T1000 (cell line): ENCODE measurements around the gene SLC41A3.
"Not testable (repeated sequence)": the region's sequence is repeated elsewhere in the genome, so short reads cannot be mapped to it uniquely, and the experiment has no call there.

Experiments
- DNase-seq: peaks from one replicate; lab custom pipeline; 2025; ENCODE audit warnings: mixed read lengths; lab: John Stamatoyannopoulos, UW

Gene SLC41A3

DNA sequence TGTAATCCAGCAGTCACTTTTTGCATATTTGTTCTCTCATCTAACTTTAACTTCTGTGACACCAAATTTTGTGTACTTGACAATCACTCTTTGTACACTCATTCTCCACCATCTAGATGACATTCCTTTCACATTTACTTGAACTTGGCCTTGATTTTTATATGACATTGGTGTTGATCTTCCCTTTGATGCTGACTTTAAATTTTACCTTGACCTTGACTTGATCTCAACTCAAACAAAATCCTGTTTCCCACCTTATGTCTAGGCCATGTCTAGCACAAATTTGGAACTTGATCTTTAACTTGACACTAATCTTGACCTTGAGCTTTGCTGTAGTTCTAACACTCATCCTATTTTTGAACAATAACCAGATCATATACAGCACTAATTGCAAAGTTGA, 81.7 kb downstream of the SLC41A3 start:
- no peak for DNase-seq

DNA sequence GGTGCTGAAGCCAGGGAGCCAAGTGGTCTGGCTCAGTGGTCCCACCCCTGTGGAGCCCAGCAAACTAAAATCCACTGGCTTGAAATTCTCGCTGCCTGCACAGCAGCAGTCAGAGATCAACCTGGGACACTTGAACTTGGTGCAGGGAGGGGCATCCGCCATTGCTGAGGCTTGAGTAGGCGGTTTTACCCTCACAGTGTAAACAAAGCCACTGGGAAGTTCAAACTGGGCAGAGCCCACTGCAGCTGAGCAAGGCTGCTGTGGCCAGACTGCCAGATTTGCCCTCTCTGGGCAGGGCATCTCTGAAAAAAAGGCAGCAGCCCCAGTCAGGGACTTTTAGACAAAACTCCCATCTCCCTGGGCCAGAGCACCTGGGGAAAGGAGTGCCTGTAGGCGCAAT, 87.2 kb downstream of the SLC41A3 start:
- DNase-seq, result not testable (repeated sequence)

DNA sequence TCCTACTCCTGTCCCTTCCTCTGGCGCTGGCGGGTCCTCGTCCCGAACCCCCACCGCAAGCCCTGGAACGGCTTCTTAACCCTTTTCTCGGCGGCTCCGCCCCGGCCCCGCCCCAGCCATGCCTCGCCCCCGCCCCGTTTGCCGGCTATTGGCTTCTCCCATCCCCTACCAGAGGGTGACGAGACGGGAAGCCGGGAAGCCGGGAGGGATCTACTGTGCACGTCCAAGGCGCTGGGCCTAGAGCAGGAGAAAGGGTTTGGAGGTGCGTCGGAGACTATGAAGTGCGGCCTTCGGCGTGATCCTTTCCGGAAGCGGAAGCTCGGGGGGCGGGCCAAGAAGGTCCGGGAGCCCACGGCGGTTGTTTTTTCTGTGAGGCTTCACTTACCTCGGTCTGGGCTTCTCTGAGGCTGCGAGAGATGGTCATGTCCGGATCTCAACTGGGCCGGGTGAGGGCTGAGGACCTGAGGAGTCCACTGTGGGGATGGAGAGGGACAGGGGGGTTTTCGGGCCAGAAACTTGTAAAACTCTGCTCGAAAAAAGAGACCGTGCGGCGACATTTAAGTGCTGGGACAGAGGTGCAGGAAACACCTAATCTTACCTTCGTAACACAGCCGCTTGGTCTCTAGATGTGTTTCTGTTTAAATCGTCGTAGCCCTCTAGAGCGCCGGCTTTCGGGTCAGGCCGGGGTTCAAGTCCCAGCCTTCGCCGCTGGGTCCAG, 93.5 kb downstream of the SLC41A3 start:
- peak; percentile 75 for DNase-seq

DNA sequence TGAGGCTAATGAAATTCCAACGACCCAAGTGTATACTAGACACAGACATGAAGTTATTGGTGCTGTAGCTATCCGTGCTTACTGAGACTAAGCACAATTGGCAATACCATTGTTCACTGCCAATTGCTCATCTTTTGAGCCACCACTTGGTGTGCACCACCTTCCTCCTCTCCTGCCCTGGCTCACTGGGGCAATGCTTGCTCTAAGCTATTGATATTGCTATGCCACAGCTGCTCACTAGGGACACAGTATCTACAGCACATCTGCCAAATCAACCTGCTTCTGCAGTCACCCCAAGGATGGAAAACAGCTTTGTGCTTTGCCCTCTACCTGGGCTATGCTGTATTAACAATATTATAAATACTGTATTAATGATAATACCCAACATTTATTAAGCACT, 99.0 kb downstream of the SLC41A3 start:
- DNase-seq, result not testable (repeated sequence)

DNA sequence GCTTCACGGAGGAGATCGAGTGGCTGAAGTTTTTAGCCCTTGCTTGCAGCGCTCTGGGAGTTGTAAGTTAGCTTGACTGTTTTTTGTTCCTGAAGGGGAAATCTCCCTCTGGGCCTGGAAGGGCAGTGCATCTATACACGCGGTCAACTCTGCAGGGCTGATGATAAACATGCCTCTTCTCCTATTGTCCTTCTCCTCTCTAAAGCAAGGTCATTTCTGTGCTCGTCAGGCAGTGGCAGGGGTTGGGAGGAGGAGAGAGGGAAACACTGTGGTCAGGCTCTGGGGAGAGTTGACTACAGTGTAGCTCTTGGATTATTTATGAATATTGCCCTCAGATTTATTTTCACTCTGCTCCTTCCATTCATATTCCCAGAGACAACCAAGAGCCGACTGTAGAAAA, 106.8 kb downstream of the SLC41A3 start:
- not testable (repeated sequence) for DNase-seq

DNA sequence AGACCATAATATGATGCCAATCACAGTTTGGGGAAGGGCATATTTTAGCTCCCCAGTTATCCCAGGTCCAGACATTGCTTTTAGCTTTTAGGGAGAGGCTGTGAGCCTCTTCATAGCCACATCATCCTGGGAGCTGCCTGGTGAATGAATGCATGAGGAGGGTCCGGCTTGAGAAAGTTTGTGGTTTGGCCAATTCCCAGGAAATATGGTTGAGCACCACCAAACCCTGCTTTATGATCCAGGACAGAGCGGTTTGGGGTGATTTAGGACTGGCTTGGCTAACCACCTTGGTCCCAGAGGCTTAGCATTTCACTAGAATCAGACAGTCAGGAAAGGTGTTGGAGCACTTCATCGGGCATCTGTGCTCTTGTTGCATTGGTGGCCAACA, 107.9 kb downstream of the SLC41A3 start:
- not testable (repeated sequence) for DNase-seq

DNA sequence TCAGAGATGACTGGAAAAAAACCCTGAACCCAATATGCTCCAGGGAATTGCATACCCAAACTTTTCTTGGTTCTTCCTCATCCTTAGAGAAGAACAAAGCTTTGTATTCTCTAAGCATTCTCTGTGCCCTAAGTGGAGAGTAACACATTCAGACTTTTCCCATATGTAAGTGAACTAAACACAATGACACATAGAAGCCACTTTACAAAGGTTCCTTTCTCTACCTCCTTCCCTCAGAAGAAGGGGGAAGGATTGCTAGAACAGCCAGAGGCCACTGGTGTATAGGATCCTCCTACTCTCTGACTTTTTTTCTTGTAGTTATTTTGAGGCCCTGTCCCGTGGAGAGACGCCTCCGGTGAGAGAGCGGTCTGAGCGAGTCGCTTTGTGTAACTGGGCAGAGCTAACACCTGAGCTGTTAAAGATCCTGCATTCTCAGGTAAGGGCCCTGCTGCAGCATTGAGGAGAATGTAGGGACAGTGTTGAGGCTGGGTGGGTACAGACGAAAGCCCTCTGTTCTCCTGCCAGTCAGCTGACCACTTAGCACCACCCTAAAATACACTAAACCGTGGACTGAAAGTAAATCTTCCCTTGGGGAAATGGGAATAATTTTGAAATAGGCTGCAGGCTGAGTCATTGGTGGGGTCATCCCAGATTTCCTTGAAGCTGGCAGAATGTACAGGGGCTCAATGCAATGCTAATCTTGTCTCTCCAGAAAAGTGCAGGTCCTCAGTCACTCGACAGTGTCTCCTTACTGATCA, 108.5 kb downstream of the SLC41A3 start:
- DNase-seq, result not testable (repeated sequence)

DNA sequence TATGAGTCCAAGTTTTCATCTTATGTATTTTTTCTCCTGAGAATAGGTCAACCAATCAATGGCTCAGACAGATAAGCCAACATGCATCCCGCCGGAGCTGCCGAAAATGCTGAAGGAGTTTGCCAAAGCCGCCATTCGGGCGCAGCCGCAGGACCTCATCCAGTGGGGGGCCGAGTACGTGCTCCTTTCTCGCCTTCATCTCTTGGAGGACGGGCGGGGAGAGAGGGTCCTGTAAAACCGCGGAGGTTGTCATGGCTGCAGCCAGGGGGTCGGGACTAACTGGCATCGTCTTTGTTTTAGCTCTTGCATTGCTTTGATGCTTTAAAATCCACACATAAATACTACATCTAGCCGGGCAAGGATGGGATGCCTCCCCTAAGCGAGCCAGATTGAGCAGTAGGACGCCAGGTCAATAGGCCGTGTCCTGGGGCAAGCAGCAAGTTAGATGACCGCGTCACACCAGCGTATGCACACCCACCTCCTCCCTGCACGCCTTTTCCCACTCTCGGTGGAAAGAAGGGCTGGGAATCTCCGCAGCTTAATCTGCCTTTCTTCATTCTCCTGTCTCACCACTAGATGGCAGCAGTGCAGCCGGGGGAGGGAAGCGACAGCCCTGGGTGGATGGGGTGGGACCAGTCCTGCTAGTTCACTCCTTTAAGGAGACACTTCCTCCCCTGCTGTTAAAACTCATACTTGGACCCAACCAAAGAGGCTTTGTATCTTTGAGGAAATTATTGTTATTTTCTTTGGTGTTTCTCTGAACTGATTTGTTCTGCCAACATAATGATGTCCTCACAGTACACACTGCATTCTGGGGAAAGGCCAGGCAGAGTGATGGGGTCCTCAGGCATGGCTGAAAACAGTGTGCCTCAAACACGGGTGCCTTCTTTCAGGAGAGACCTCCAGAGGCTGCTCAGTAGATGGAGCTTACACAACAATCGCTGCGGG, 111.7 kb downstream of the SLC41A3 start:
- not testable (repeated sequence) for DNase-seq

DNA sequence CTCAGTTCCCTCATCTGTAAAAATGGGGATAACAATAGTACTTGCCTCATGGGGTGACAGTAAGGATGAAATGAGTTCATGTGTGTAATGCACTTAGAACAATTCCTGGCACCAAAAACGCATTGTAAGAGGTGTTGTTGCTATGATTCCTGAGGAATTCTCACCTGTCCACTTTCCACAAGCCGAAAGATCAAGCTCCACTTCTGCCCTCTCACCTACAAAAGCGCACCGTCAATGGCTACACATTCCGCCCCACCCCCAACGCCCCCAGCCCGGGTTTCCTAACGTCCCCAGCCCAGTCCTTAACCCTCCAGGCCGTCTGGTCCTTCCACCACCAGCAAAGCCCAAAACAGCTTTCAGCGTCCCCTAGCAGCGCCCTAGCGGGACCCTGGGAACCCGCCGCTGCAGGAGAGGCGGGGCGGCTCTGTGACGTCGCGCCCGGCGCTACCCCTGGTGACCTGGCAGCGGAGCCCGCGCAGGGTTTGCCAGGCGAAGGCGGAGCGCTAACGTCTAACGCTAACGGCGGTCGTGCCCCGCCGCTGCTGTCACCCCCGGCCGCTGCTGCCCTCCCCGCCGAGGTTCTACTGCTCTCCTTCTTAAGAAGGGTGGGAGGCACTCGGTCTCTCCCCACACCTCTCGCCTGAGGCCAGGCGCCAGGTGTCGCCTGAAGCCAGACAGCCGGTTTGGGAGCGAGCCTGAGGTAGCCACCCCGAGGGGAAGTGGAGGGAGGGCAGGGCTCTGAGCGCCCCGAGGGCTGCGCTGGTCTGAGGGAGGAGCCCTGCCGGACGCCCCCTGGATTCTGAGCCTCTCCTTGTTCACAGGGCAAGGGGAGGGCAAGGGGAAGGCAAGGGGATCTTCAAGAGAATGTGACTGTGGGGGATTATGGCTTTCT, 115.0 kb downstream of the SLC41A3 start, which contains the start of gene ROPN1B:
Gene ROPN1B, plus strand, starts transcription at position 478 of the 892 bp plus-strand sequence. CDS start 2,877 bp downstream, outside the sequence.
- DNase-seq, result not testable (repeated sequence)

DNA sequence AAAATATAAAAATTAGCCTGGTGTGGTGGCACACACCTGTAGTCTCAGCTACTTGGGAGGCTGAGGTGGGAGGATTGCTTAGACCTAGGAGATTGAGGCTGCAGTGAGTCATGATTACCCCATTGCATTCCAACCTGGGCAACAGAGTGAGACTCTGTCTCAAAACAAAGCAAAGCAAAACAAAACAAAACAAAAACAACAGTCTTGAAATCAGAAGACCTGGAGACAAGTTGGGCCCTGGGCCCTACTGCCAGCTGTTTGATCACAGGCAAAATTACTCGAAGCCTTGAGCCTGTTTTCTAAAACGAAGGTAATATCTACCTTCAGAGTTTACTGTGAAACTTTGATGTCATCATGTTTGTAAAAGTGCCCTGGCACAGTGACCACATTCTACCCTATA, 115.8 kb downstream of the SLC41A3 start:
- DNase-seq, result not testable (repeated sequence)

DNA sequence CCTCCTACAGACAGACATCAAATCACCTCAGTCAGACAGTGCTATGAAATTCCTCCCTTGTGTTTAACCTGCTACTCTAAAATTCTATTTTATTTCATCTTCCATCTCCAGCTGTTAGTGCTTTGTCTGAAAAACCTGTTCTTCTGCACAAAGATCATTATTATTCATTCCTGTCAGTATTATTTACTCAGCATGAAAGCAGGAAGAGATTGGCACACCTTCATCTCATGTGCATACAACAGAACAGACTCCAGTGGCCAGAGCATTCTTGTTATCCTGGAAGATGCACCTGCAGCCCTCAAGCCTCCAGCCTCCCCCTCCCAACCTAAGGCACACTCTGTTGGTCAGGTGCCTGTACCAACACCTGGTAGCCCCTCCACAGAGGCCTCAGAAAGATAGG, 116.8 kb downstream of the SLC41A3 start:
- DNase-seq, result no peak

DNA sequence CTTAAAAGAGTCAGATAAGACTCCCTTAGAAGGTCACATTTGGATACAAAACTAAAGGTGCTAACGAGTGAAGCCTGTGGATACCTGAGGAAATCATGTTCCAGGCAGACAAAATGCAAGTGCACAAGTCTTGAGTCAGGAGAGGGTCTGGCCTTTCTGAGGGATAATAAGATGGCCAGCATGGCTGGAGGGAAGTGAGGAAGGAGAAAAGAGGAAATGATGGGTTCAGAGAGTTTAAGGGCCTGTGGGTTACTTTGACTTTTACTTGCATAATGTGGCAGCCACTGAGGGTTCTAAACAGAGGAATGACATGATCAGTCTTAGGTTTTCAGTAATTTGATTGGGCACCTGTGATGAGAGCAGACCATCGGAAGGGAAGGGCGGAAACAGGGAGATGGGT, 118.4 kb downstream of the SLC41A3 start:
- DNase-seq, result no peak

DNA sequence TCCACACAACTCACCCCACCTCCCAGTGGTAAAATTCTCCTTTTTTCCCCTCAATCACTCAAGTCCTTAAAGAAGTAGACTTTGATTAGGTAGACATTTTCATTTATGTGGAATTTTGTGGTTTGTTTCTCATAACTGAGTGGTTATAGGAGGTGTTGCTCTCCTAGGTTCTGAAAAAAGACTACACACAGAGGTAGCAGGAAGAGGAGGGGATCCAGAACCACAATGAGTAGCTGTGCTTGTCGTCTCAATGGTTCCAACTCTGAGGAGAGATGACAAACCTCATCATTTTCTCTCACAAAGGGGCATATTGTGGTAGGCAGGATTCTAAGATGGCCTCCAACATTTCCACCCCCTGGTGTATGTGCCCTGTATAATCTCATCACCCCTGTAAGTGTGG, 120.1 kb downstream of the SLC41A3 start:
- not testable (repeated sequence) for DNase-seq

DNA sequence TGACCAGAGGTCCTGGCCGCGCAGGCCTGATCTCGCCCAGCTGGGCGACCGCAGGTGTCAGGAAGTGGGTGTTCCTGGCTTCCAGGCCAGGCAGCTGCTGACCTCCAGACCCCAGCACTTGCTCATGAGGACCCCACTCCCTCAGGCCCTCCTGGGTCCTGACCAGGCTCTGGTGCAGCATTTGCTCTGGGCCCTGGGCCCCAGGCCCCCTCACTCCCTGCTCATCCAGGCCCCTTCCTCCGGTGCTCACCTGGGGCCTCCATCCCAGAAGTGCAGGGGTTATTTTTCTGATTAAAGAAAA, 122.7 kb downstream of the SLC41A3 start:
- DNase-seq, result no peak

DNA sequence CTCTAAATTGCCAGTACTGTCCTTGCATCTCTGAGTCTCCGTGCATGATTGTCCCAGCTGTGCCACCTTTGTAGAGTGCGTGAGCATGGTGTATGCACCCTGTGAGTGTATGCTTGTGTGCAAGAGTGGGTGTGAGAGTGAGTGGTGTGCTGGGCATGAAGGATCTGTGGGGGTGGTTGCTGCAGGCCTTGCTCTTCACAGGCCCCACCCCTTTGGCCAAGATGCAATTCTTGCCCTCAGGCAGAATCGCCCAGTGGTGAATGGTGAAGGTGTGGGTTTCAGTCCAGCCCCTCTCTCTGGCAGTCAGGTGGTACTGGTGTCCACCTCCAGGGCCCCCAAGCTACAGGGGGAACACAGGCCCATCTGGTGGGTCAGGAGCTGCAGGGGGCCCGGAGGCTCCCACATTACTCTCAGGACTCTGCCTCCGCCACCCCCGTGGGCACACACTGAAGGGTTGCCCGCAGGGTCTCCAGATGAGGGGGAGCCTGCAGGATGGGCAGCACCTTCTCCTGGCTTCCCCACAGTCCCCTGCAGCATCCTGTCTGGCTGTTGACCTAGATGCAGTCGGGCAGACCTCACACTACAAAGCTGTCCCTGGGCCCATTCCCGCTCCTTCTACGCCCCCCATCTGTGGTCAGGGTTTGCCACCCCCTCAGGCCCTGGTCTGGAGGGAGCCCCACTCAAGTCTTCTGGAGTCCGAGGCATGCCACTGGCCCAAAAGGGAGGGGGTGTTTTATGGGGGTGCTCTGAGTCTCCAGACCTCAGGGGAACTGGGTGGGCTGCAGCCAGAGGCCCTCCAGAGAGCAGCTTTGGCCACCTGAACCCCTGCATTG, 123.3 kb downstream of the SLC41A3 start:
- no peak for DNase-seq

DNA sequence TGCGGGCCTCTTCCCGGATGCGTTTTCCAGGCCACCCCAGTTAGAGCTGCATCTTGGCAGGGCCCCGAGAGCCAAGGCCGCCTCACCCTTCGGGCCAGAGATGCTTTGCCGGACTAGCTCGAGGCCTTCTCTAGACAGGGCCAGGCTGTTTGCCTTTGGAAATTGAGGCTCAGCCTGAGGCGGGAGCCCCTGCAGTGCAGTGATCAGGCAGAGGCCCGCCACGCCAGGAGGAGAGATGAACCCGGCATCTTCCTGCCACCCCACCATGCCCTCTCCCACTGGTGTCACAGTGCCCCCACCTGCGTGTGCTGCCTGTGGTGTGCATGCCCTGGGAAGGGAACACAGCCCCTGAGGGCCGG, 123.9 kb downstream of the SLC41A3 start:
- no peak for DNase-seq

DNA sequence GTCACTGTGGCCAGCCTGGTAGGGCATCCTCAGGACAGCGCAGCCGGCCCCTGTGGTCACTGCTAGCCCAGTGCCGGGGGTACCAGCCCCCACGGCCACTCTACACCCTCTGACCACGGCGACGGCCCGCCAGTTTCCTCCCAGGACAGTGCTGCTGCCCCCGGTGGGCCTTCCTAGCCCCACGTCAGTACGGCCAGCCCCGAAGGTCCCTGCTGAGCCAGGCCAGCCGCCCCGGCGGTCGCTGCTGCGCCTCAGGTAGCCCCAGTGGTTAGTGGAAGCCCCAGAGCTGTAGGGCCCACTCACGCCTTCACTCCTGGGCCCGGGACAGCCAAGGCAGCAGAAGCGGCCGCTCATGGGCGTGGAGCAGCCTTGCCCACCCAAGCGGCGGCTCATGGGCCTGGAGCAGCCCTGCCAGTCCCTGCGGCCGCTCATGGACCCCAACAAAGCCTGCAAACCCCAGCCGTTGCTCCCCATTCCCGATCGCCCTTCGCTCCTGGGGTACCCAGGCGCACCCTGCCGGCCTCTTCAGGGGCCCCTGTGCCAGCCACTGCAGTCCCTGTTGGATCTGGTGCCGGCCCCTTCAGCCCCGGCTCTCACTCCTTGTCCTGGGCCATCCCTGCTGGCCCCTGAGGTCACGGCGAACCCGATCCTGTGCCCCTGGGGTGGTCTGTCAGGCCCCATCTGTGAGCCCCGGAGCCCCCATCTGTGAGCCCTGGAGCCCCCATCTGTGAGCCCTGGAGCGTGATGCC, 124.4 kb downstream of the SLC41A3 start:
- DNase-seq, result no peak

DNA sequence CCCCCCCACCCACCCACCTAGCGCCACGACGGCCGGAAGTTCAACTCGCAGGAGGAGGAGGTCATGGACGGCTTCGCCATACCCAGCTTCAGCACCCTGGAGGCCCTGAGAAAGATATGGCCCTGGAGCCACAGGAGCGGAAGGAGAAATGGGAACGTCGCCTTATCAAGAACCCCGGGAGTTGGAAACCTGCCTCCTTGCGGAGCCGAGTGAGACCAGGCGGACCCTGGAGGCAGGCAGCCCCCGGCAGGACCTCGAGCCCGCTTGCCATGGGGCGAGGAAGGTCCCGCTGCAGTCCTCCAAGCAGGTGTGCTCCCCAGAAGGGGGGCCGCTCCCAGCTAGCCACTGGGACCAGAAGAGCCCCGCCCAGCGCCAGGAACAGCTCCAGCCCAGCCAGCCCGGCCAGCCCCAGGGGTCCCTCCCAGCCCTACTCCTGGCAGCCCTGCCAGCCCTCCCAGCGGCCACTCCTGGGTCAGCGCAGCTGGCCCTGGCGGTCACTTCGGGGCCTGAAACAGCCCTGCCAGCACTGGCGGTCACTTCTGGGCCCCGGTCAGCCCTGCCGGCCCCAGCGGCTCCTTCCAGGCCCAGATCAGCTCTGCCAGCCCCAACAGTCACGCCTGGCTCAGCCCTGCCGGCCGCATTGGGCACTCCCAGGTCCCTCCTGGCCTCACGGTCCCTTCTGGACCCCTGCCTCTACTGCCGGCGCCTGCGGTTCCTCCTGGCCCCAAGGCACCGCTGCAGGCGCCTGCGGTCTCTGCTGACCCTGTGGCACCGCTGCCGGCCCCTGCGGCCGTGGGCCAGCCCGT, 125.2 kb downstream of the SLC41A3 start:
- no peak for DNase-seq
